Measurements from ENCODE around the gene FBF1. TPM values are rescaled to one million over a fixed set of nuclear protein-coding genes. Genes with fewer than 3 reads are reported as not detected.

Gene FBF1
- total RNA-seq, 4 donors from 2014 or later, result 4.7 to 8.8 (median 7.0) TPM

DNA sequence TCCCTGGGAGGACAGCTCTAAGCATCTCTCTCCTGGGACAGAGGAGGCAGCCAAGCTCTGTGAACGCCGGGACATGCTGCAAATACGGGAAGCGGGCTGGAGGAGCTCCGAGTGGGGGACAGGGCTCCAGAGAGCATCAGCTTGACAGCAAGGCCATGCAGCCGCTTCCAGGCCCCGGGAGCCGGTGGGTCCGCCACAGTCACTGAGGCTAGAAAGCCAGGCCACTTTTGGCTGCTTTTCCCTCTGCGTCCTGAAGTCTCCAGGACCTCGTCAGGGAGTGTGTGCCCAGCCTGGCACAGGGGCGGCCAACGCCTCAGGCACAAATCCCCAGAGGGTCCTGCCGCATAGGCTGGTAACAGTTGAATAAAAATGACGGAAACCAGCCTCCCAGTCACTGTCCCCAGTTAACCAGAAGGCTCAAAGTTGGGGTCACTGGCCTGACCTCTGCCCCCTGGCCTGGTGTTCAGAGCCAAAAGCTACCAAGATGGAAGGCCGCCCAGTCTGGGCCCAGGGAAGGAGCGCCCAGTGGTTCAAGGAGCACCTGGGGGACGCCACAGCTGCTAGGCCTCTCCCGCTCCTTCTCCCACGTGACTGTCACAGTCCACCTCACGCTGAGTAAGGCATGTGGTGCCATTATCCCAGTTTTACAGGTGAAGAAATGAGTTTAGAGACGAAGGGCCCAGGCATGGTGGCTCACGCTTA, 40.9 kb downstream of the FBF1 start:
- DNase-seq (ENCODE audit: low spot score) (no peak), ATAC-seq (ENCODE audit: low FRiP score) (no peak)
- TF ChIP-seq, protein P1, sequence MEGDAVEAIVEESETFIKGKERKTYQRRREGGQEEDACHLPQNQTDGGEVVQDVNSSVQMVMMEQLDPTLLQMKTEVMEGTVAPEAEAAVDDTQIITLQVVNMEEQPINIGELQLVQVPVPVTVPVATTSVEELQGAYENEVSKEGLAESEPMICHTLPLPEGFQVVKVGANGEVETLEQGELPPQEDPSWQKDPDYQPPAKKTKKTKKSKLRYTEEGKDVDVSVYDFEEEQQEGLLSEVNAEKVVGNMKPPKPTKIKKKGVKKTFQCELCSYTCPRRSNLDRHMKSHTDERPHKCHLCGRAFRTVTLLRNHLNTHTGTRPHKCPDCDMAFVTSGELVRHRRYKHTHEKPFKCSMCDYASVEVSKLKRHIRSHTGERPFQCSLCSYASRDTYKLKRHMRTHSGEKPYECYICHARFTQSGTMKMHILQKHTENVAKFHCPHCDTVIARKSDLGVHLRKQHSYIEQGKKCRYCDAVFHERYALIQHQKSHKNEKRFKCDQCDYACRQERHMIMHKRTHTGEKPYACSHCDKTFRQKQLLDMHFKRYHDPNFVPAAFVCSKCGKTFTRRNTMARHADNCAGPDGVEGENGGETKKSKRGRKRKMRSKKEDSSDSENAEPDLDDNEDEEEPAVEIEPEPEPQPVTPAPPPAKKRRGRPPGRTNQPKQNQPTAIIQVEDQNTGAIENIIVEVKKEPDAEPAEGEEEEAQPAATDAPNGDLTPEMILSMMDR (IDR thresholded peaks at IDR 0.05), result no peak

DNA sequence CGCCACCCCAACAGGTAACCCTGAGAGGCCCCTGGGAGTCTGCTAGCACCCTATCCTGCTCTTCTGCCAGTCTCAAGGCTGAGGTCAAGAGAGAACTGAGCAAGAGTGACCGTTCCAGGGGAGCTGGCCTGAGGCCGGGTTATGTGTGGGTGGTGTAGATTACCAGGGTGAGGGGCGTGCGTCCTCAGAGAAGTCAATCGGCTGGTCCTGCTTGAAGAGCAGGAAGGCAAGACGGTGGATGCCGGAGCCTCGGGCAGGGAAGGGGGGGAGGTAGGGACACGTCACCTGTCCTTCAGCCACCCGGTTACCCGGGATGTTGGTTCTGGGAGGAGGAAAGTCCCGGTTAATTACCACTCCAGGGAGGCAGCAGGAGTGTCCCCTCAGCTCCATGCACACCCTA, 41.5 kb downstream of the FBF1 start:
- TF ChIP-seq, protein P1 (IDR thresholded peaks at IDR 0.05), result no peak
- no peak for ATAC-seq (ENCODE audit: low FRiP score)
- DNase-seq (ENCODE audit: low spot score), result no peak

DNA sequence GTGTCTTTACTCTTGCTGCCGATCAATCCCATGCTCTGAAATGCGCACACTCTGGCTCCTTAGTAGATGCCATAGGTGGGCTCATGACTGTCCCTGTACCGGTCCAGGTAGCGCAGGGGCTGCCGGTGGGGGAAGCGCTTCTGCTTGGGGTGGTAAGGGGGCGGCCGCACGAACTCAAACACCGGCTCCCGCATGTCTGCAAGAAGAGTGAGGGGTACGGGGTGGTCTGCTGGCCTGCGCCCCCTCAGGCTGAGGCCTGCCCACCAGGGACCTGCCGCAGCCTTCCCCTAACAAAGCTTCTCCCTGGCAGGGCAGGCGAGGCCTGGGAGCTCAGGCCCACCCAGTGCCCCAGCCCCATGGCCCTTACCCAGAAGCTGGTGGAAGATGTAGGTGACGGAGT, 42.1 kb downstream of the FBF1 start:
- ATAC-seq (ENCODE audit: low FRiP score), result no peak
- TF ChIP-seq, protein P1 (IDR thresholded peaks at IDR 0.05), result no peak
- no peak for DNase-seq (ENCODE audit: low spot score)

DNA sequence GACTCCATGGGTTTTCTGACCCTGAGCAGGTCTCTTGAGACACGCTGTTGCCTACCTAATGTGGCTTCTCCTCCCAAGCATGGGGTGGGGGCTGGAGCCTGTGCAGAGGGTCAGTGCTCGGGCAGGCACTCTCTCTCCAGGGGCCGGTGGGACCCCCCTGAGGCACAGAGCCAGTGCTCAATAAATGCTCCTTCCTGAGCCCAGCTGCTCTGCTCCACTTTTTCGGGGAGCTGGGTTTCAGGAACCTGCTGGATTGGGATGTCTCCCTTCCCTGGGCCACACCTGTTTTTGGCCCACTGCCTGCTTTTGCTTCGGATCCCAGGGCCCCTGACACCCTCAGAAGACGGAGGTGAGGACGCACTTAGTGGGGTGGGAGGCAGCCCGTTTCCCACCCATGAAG, 42.8 kb downstream of the FBF1 start:
- no peak for DNase-seq (ENCODE audit: low spot score)
- TF ChIP-seq, protein P1 (IDR thresholded peaks at IDR 0.05), result no peak
- ATAC-seq (ENCODE audit: low FRiP score), result no peak

DNA sequence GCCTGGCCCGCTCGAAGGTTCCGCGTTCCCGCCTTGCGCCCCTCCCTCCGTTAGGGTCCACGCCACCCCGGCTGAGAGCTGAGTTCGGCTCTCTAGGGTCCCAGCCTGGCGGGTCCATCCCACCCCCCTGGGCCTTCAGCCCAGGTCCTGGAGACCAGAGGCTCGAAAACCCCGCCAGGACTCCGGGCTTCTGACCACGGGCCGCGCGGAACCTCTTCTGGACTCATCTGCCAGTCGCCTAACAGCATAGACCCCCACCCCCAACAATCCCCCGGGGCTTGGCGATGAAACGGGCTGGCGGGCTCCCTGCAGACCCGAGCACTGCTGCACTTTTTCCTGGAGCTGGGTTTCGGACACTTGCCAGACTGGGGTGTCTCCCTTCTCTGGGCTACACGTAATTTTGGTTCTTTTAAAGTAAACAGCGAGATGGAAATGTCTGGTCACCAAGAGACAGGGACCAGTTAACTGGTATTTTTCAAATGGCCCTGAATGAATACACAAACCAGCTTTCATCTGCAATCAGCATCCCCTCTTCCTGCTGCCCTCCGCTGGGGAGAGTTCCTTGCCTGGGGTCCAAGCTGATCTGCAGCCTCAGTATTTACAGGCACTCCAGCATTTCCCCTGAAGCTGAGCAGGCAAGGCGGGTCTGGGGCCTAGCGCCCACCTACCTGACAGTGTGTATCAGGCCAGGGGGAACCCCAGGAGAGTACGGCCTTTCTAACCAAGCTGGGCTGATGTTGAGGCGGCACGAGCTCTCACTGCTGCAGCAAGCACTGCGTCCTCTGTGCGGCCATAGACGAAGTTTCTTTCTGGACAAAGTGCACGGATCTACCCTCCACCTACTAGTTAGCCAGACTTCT, 43.5 kb downstream of the FBF1 start:
- DNase-seq (ENCODE audit: low spot score) (no peak), ATAC-seq (ENCODE audit: low FRiP score) (no peak)
- TF ChIP-seq, protein P1 (IDR thresholded peaks at IDR 0.05), result no peak

DNA sequence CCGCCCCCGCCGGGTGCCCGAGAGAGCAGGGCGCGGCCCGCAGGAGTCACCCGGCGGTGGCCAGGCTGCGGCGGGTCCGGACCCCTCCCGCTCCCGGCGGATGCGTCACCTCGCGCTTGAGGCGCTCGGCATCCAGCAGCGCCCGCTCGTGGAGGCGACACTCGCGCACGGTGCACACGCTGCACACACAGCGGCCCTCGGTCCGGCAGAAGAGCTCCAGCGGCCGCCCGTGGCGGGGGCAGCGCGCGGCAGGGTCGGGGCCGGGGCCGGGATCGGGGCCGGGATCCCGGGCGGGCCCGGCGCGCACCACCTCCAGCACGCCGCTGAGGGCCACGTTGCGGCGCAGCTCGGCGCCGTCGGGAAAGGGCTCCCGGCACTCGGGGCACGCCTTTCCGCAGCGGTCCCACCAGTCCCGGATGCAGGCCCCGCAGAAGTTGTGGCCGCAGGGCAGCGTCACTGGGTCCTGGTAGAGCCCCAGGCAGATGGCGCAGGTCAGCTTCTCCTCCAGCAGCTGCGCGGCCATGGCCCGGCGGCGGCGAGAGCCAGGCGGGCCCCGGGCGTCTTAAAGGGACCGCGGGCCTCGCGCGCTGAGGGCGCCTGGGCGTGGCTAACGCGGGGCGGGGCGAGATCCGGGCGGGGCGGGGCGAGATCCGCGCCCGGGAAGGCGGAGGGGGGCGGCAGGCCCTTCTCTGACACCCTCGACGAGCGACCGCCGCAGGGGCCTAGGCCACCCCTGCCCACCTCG, 44.3 kb downstream of the FBF1 start, which contains the start of gene TRIM65:
Gene TRIM65 (minus strand): TSS at position 537 of the 745 bp plus-strand sequence. CDS start 14 bp downstream, at position 523.
- ATAC-seq (ENCODE audit: low FRiP score) (peak; percentile 90), DNase-seq (ENCODE audit: low spot score) (no peak)
- TF ChIP-seq, protein P1 (IDR thresholded peaks at IDR 0.05), result no peak
